ENCODE data around the gene NCKIPSD. TPM values are rescaled to one million over a fixed set of nuclear protein-coding genes. Genes with fewer than 3 reads are reported as not detected.

Gene NCKIPSD
- total RNA-seq, 4 donors from 2014 or later, result 34.8 to 59.2 (median 44.9) TPM

DNA sequence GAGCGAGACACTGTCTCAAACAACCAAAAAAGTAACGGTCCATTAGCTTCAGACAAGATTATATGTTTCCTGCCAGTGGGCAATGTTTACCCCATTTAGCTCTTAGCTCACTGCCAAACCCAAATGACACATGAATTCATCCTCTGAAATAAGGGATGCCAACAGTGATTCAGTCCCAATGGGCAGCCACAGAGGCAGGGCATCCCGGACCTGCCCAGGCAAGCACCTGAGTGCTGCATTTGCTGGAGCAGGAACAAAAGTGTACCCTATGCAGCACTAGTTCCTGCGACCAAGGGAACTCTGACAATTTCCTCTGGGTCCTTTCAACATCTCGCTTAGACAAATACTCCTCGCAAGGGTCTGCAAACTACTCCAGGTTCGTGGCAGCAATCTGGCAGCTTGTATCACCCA is 23.3 kb upstream of the NCKIPSD start:
- Histone ChIP-seq H3K4me3 (no peak overlapping the region), H3K4me1 (peaks cover 61% of the 10 kb centered on the region), H3K9me3 (no peaks in the 10 kb centered on the region), H3K27ac (peak overlapping the region; percentile 7), H3K27me3 (no peaks in the 10 kb centered on the region), H3K36me3 (peaks cover 30% of the 10 kb centered on the region)
- DNase-seq (ENCODE audit: low spot score in 2 of 2), result peak in 1 of 2 donors; percentile 44
- 34% methylated on average over 7 of the region's 7 CpGs for WGBS
- TF ChIP-seq, protein P1, sequence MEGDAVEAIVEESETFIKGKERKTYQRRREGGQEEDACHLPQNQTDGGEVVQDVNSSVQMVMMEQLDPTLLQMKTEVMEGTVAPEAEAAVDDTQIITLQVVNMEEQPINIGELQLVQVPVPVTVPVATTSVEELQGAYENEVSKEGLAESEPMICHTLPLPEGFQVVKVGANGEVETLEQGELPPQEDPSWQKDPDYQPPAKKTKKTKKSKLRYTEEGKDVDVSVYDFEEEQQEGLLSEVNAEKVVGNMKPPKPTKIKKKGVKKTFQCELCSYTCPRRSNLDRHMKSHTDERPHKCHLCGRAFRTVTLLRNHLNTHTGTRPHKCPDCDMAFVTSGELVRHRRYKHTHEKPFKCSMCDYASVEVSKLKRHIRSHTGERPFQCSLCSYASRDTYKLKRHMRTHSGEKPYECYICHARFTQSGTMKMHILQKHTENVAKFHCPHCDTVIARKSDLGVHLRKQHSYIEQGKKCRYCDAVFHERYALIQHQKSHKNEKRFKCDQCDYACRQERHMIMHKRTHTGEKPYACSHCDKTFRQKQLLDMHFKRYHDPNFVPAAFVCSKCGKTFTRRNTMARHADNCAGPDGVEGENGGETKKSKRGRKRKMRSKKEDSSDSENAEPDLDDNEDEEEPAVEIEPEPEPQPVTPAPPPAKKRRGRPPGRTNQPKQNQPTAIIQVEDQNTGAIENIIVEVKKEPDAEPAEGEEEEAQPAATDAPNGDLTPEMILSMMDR (IDR thresholded peaks at IDR 0.05), result no peak
- no peak for TF ChIP-seq POLR2AphosphoS5 (IDR thresholded peaks at IDR 0.05)
- TF ChIP-seq POLR2A (IDR thresholded peaks at IDR 0.05), result no peak
- TF ChIP-seq EP300 (IDR thresholded peaks at IDR 0.05), result no peak

DNA sequence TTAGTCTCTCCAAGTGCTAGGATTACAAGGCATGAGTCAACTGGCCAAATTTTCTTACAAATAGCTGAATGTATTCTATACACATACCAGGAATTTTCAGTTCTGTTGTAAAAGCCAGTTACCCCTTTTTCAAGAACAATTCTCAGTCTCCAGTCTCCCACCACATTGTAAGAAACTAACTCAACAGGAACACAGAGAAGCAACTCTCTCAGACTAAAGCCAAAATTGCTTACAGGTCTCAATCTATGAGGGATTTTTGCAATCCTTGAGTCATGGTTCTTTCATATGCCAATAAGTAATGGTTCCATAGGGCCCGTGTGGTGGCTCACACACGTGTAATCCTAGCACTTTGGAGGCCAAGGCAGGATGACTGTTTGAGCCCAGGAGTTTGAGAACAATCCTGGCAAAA is 22.8 kb upstream of the NCKIPSD start:
- no peak for DNase-seq (ENCODE audit: low spot score in 2 of 2)
- 10% methylated on average over 2 of the region's 2 CpGs for WGBS
- no peak for TF ChIP-seq EP300 (IDR thresholded peaks at IDR 0.05)
- no peak for TF ChIP-seq POLR2A (IDR thresholded peaks at IDR 0.05)
- peaks cover 55% of the 10 kb centered on the region for H3K4me1 ChIP-seq
- peaks cover 26% of the 10 kb centered on the region for H3K36me3 ChIP-seq
- no peaks in the 10 kb centered on the region for H3K27me3 ChIP-seq
- H3K9me3 ChIP-seq, result no peaks in the 10 kb centered on the region
- peak overlapping the region; percentile 25 for H3K27ac ChIP-seq
- H3K4me3 ChIP-seq, result no peak overlapping the region

DNA sequence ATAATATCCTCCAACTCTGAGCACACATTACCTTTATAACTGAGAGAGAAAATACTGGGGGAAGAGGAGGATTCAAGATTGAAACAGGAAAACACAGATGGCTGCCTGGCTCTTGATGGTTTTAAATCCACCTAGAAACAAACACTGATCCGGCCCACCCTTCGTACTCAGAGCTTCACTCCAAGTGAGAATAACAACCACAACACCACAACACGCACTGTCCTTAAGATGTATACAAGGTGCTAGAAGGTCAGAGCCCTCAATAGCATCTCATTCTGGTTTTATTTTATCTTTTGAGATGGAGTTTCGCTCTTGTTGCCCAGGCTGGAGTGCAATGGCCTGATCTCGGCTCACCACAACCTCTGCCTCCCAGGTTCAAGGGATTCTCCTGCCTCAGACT is 21.4 kb upstream of the NCKIPSD start:
- Histone ChIP-seq H3K27ac (no peak overlapping the region), H3K27me3 (no peaks in the 10 kb centered on the region), H3K9me3 (no peaks in the 10 kb centered on the region), H3K36me3 (peaks cover 26% of the 10 kb centered on the region), H3K4me1 (peaks cover 42% of the 10 kb centered on the region), H3K4me3 (no peak overlapping the region)
- WGBS, result 89% methylated on average over 5 of the region's 5 CpGs
- peak in 1 of 2 donors; percentile 20 for DNase-seq (ENCODE audit: low spot score in 2 of 2)
- no peak for TF ChIP-seq EP300 (IDR thresholded peaks at IDR 0.05)
- TF ChIP-seq, protein P1 (IDR thresholded peaks at IDR 0.05), result no peak
- TF ChIP-seq POLR2A (IDR thresholded peaks at IDR 0.05), result no peak
- no peak for TF ChIP-seq POLR2AphosphoS5 (IDR thresholded peaks at IDR 0.05)

DNA sequence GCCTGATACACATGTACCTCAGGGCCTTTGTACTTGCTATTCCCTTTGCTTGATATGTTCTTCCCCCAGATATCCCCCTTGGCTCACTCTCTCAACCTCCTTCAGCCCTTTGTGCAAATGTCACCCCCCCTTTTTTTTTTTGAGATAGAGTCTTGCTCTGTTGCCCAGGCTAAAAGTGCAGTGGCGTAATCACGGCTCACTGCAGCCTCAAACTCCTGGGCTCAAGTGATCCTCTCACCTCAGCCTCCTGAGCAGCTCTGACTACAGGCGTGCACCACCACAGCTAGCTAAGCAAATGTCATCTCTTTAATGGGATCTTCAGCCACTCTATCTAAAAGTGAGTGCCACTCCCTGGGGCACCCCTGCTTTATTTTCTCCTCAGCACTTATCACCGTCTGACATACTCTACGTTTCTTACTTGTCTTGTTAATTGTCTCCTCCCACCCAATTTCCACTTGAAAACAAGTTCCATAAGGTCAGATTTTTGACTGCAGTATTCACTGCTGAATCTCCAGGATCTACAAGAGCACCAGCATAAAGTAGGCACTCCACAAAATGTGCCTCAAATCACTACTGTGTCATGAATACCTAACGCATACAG is 16.7 kb upstream of the NCKIPSD start:
- DNase-seq (ENCODE audit: low spot score in 2 of 2), result peak in 1 of 2 donors; percentile 17
- 83% methylated on average over 6 of the region's 6 CpGs for WGBS
- TF ChIP-seq EP300 (IDR thresholded peaks at IDR 0.05), result no peak
- TF ChIP-seq, protein P1 (IDR thresholded peaks at IDR 0.05), result no peak
- TF ChIP-seq POLR2A (IDR thresholded peaks at IDR 0.05), result no peak
- no peak for TF ChIP-seq POLR2AphosphoS5 (IDR thresholded peaks at IDR 0.05)
- no peak overlapping the region for H3K27ac ChIP-seq
- H3K4me1 ChIP-seq, result peaks cover 16% of the 10 kb centered on the region
- peaks cover 24% of the 10 kb centered on the region for H3K36me3 ChIP-seq
- no peaks in the 10 kb centered on the region for H3K9me3 ChIP-seq
- H3K4me3 ChIP-seq, result no peak overlapping the region
- no peaks in the 10 kb centered on the region for H3K27me3 ChIP-seq

DNA sequence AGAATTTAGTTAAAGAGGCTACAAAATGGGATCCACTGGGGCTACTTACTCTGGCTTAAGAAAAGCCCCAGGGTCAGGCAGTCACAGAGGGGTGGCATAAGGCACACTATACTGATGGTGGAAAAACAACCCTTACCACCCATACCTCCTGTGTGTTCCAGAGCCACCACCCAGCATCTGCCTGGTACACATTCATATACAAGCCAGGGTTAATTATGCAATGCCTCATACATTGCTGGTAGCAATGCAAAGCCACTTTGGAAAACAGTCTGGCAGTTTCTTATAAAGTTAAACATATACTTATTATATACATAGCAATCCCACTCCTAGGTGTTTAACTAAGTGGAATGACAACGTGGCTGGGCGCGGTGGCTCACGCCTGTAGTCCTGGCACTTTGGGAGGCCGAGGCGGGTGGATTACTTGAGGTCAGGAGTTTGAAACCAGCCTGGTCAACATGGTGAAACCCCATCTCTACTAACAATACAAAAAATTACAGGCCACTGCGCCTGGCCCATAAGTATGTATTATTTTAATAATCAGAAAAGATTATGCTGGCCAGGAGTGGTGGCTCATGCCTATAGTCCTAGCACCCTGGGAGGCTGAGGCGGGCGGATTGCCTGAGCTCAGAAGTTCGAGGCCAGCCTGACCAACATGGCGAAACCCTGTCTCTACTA is 15.2 kb upstream of the NCKIPSD start:
- peak in 1 of 2 donors; percentile 54 for DNase-seq (ENCODE audit: low spot score in 2 of 2)
- peaks cover 22% of the 10 kb centered on the region for H3K4me1 ChIP-seq
- peaks cover 16% of the 10 kb centered on the region for H3K36me3 ChIP-seq
- H3K4me3 ChIP-seq, result no peak overlapping the region
- H3K27me3 ChIP-seq, result no peaks in the 10 kb centered on the region
- TF ChIP-seq POLR2A (IDR thresholded peaks at IDR 0.05), result no peak
- no peak for TF ChIP-seq POLR2AphosphoS5 (IDR thresholded peaks at IDR 0.05)
- TF ChIP-seq, protein P1 (IDR thresholded peaks at IDR 0.05), result no peak
- TF ChIP-seq EP300 (IDR thresholded peaks at IDR 0.05), result no peak
- WGBS, result 93% methylated on average over 11 of the region's 11 CpGs
- H3K27ac ChIP-seq, result no peak overlapping the region
- H3K9me3 ChIP-seq, result no peaks in the 10 kb centered on the region

Data from suprapubic skin (tissue), 4 donors.